HepG2 (cell line): ENCODE results near the gene NT5M. TPM values are rescaled to one million over a fixed set of nuclear protein-coding genes. Genes with fewer than 3 reads are reported as not detected.
A peak's percentile ranks its signal among the peaks of the same experiment; 100 is the strongest.

ENCODE experiments used
- MTA1 ChIP-seq: sonication (generic); formaldehyde crosslinking; IDR thresholded peaks from 2 replicates; pipeline ENCODE4 v1.4.0; 2020; ENCODE audit warnings: missing genetic modification reagents, mild to moderate bottlenecking, borderline replicate concordance
- PREB ChIP-seq: sonication (generic); formaldehyde crosslinking; IDR thresholded peaks from 2 replicates; pipeline ENCODE4 v1.4.0; 2020; ENCODE audit warnings: missing genetic modification reagents
- THAP11 ChIP-seq: IDR thresholded peaks from 2 replicates; pipeline ENCODE4 v1.6.1; 2016; ENCODE audit warnings: missing biosample characterization, missing genetic modification reagents
- ZBTB44 ChIP-seq: sonication (generic); formaldehyde crosslinking; IDR thresholded peaks from 2 replicates; pipeline ENCODE4 v1.4.0; 2020; ENCODE audit warnings: missing genetic modification reagents
- ZBTB8A ChIP-seq: sonication (generic); formaldehyde crosslinking; IDR thresholded peaks from 2 replicates; pipeline ENCODE4 v1.4.0; 2020; ENCODE audit warnings: mild to moderate bottlenecking, low read depth, missing genetic modification reagents, borderline replicate concordance
- ZNF205 ChIP-seq: IDR thresholded peaks from 2 replicates; pipeline ENCODE4 v1.6.1; 2018; ENCODE audit warnings: missing biosample characterization, missing genetic modification reagents
- ZNF407 ChIP-seq: sonication (generic); formaldehyde crosslinking; IDR thresholded peaks from one replicate; pipeline ENCODE4 v1.5.1; 2020; ENCODE audit warnings: mild to moderate bottlenecking, missing genetic modification reagents; ENCODE audit errors: not compliant biosample characterization
- ZNF816 ChIP-seq: sonication (generic); formaldehyde crosslinking; IDR thresholded peaks from 2 replicates; pipeline ENCODE4 v1.8.0; 2022; ENCODE audit warnings: missing genetic modification reagents, mild to moderate bottlenecking, borderline replicate concordance
- polyA plus RNA-seq, 8 experiments: library from polyadenylated mRNA; depleted of rRNA in 3 of 8; stranded (reverse) in 7 of 8; unstranded in 1 of 8; fragments of >200 nt; fragmentation: Illumina TruSeq in 4 of 8; extraction: Trizol in 4 of 8; gene quantifications; 2 replicates each; pipeline versions ENCODE4 v1.2.1 to v1.2.3, GENCODE V29; 2011 to 2016; ENCODE audit warnings: low read depth in 4 of 8, missing spikeins in 1 of 8, mixed read lengths in 1 of 8; ENCODE audit not compliant: insufficient read depth in 1 of 8
- total RNA-seq, 5 experiments: library from RNA; depleted of rRNA; stranded (reverse); fragments of >200 nt; fragmentation: Illumina TruSeq; extraction: Trizol; gene quantifications; 2 replicates each; pipeline ENCODE4 v1.2.3, GENCODE V29; 2016; ENCODE audit warnings: low read depth in 1 of 5
- TF ChIP-seq, protein P1 (sequence below): sonication (generic); formaldehyde crosslinking; IDR thresholded peaks from 2 replicates; pipeline ENCODE4 v1.4.0; 2020; ENCODE audit warnings: missing genetic modification reagents, borderline replicate concordance
- TF ChIP-seq, protein P2 (sequence below): sonication (generic); formaldehyde crosslinking; IDR thresholded peaks from 2 replicates; pipeline ENCODE4 v1.4.0; 2020; ENCODE audit warnings: missing genetic modification reagents
- TF ChIP-seq, protein P3 (sequence below): sonication (generic); formaldehyde crosslinking; IDR thresholded peaks from 2 replicates; pipeline ENCODE4 v1.4.0; 2020; ENCODE audit warnings: mild to moderate bottlenecking, low read depth, missing genetic modification reagents

The NT5M gene
- total and polyA plus RNA-seq, 2 of the 13 experiments (the other 11 are each of a cell fraction or from before 2014, with no cell fraction given), result 0.55 to 0.78 TPM

DNA sequence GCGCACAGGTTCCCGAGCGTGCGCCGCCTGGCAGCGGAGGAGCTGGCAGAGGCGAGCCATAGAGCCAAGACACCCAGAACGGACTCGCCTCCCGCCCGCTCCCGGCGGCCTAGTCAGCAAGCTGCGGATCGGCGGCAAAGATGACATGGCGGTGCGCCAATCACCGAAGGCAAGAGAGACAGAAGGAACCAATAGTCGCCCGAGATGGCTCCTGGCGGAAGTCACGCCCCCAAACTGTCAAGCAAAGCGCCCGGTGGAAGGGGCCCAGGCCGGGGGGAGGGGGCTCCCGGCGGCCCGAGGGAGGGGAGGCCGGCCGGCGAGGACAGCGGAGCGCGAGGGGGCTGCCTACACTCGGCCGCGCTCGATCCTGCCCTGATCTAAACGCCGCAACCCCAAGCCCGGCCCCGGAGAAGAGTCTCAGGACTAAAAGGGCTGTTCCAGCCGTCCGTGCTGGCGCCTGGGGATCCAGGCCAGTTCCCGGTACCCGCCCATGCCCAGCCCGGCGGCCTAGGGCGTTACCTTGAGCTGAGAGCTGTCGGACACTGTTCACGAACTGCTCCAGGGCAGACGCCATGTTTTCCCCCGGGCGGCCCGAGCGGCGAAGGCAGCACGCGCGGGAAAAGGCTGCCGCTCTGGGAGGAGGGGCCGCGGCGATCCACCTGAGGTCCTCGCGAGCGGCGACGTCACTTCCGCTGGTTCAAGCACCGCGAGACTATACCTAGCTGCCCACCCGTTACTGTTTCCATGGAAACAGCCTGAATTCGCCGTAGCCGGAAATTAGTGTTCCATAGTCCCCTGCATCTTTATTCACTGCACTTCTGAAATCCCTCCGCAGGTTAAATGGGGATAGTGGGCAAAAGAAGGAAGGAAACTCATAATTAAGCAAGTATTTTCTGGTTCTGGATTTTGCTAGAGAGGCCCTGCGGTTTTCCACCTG, 22.3 kb upstream of the NT5M start, which contains the start of gene COPS3 (continued):
- peak; percentile 50; the same call in 1 of the 2 replicates for TF ChIP-seq ZBTB44 (CRISPR knock-in tag)
- TF ChIP-seq, protein P1, sequence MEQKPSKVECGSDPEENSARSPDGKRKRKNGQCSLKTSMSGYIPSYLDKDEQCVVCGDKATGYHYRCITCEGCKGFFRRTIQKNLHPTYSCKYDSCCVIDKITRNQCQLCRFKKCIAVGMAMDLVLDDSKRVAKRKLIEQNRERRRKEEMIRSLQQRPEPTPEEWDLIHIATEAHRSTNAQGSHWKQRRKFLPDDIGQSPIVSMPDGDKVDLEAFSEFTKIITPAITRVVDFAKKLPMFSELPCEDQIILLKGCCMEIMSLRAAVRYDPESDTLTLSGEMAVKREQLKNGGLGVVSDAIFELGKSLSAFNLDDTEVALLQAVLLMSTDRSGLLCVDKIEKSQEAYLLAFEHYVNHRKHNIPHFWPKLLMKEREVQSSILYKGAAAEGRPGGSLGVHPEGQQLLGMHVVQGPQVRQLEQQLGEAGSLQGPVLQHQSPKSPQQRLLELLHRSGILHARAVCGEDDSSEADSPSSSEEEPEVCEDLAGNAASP (CRISPR knock-in tag), result no peak
- peak; percentile 83; the same call in 1 of the 2 replicates for TF ChIP-seq THAP11 (CRISPR knock-in tag)
- TF ChIP-seq, protein P2, sequence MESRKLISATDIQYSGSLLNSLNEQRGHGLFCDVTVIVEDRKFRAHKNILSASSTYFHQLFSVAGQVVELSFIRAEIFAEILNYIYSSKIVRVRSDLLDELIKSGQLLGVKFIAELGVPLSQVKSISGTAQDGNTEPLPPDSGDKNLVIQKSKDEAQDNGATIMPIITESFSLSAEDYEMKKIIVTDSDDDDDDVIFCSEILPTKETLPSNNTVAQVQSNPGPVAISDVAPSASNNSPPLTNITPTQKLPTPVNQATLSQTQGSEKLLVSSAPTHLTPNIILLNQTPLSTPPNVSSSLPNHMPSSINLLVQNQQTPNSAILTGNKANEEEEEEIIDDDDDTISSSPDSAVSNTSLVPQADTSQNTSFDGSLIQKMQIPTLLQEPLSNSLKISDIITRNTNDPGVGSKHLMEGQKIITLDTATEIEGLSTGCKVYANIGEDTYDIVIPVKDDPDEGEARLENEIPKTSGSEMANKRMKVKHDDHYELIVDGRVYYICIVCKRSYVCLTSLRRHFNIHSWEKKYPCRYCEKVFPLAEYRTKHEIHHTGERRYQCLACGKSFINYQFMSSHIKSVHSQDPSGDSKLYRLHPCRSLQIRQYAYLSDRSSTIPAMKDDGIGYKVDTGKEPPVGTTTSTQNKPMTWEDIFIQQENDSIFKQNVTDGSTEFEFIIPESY (CRISPR knock-in tag), result no peak
- no peak for TF ChIP-seq ZBTB8A (CRISPR knock-in tag)
- TF ChIP-seq, protein P3, sequence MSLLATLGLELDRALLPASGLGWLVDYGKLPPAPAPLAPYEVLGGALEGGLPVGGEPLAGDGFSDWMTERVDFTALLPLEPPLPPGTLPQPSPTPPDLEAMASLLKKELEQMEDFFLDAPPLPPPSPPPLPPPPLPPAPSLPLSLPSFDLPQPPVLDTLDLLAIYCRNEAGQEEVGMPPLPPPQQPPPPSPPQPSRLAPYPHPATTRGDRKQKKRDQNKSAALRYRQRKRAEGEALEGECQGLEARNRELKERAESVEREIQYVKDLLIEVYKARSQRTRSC (CRISPR knock-in tag), result no peak
- peak; percentile 83 for TF ChIP-seq ZNF407
- no peak for TF ChIP-seq ZNF205
- TF ChIP-seq ZNF816 (CRISPR knock-in tag), result no peak; the same call in 1 of the 2 replicates
- TF ChIP-seq MTA1 (CRISPR knock-in tag), result no peak
- no peak for TF ChIP-seq PREB (CRISPR knock-in tag)
